Lung (tissue), 12 donors: ENCODE measurements around the gene APOO. TPM values are rescaled to one million over a fixed set of nuclear protein-coding genes. Genes with fewer than 3 reads are reported as not detected.

Experiments
- ATAC-seq: fragments of 200-7000 bp; cut with Tn5 transposase; one replicate; pipeline ENCODE4 v1.9.1; 2020; ENCODE audit warnings: moderate number of reproducible peaks; ENCODE audit not compliant: insufficient read depth, low FRiP score
- DNase-seq, 3 donors: peaks; one replicate each; pipeline ENCODE4 v3.0.0-alpha.2; 2013 to 2017
- H3K27ac ChIP-seq, 2 donors: one replicate each; pipeline ENCODE4 v1.5.1; 2013; ENCODE audit warnings: mild to moderate bottlenecking in 2 of 2, moderate library complexity in 2 of 2, control low read depth in 1 of 2, inconsistent platforms in 1 of 2, low read depth in 1 of 2, low read length in 1 of 2
- H3K27me3 ChIP-seq, 3 donors: one replicate each; pipeline ENCODE4 v1.5.1; 2013; ENCODE audit warnings: low read length in 2 of 3; ENCODE audit not compliant: control insufficient read depth in 3 of 3, insufficient read depth in 3 of 3
- H3K36me3 ChIP-seq, 4 donors: one replicate each; pipeline ENCODE4 v1.5.1; 2013; ENCODE audit warnings: low read length in 4 of 4, mild to moderate bottlenecking in 1 of 4, moderate library complexity in 1 of 4; ENCODE audit not compliant: control insufficient read depth in 4 of 4, insufficient read depth in 4 of 4
- H3K4me1 ChIP-seq, 5 donors: one replicate each; pipeline ENCODE4 v1.5.1; 2013; ENCODE audit warnings: low read length in 5 of 5, mild to moderate bottlenecking in 2 of 5, moderate library complexity in 1 of 5; ENCODE audit not compliant: control insufficient read depth in 5 of 5, insufficient read depth in 5 of 5
- H3K4me3 ChIP-seq: one replicate; pipeline ENCODE4 v1.5.1; 2013; ENCODE audit warnings: mild to moderate bottlenecking, control low read depth, moderate library complexity
- H3K9ac ChIP-seq, 2 donors: one replicate each; pipeline ENCODE4 v1.5.1; 2013; ENCODE audit warnings: low read length in 2 of 2, control low read depth in 1 of 2; ENCODE audit not compliant: insufficient read depth in 1 of 2
- H3K9me3 ChIP-seq, 4 donors: one replicate each; pipeline ENCODE4 v1.5.1; 2013; ENCODE audit warnings: low read length in 3 of 4, mild to moderate bottlenecking in 1 of 4, moderate library complexity in 1 of 4; ENCODE audit not compliant: control insufficient read depth in 4 of 4, insufficient read depth in 3 of 4
- CTCF ChIP-seq: IDR thresholded peaks from 2 replicates; pipeline ENCODE4 v1.5.1; 2012; ENCODE audit warnings: mild to moderate bottlenecking; ENCODE audit errors: control extremely low read depth, extremely low read depth
- WGBS, 2 donors: extraction: QIAGEN DNeasy Blood & Tissue Kit; methylation state at CpG; one replicate each; pipeline ENCODE4 v1.1.7; 2013; 5-methylcytosine and 5-hydroxymethylcytosine counted together
- polyA plus RNA-seq, 2 donors: library from polyadenylated mRNA; stranded (reverse); fragments of 200-250 nt; gene quantifications; one replicate each; pipeline ENCODE4 v1.2.1, GENCODE V29; 2013
- total RNA-seq, 2 donors: library from RNA; depleted of rRNA in 1 of 2; stranded (reverse); fragments of >200 nt in 1 of 2; gene quantifications; one replicate each; pipeline ENCODE4 v1.2.1, GENCODE V29; 2014 to 2021
- donor health status: control.
- donor health status: control.
- donor health status: Bipolar disorder and iron deficiency.
- donor health status: healthy.
- donor health status: DM: yes; HTN: yes; CAD: no.

Gene APOO
- total and polyA plus RNA-seq, 4 donors = 8.9 to 25.0 (median 22.6) TPM

GRCh38 chrX:23804578-23804977 lies 103.2 kb downstream of the APOO start:
- peaks cover 0 to 11% (median 8%) of the 10 kb centered on the region in 5 donors for H3K4me1 ChIP-seq
- ATAC-seq = no peak
- WGBS, 2 donors = 76 to 91% methylated on average over 3 of the region's 3 CpGs
- peaks cover 0 to 4% (median 0%) of the 10 kb centered on the region in 3 donors for H3K27me3 ChIP-seq
- TF ChIP-seq CTCF = no peak
- H3K4me3 ChIP-seq = no peak overlapping the region
- no peaks in the 10 kb centered on the region for H3K9me3 ChIP-seq
- no peak overlapping the region for H3K9ac ChIP-seq
- H3K36me3 ChIP-seq = no peaks in the 10 kb centered on the region
- no peak for DNase-seq
- peak overlapping the region in 1 of 2 donors; percentile 70 for H3K27ac ChIP-seq

DNA sequence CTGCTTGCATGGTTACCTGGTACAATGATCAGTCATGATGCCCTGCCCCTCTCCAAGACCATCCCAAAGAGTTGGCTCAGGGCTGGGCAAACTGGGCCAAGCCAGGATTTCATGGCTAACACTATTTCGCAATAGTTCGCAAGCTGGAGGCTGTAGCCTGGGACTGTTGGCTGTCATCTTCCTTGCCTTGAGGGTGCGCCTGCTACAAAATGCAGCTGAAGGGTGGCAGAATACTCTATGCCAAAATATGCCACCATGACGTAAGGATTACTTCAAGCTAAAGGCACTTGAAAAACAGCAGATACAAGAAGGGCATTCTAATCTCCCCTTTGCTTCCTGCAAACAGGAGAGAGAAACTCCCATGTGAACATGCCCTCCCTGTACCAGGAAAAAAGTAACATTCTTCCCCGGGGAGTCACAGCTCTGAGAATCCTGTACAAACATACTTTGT lies 103.8 kb downstream of the APOO start:
- no peaks in the 10 kb centered on the region for H3K9me3 ChIP-seq
- peaks cover 0 to 4% (median 0%) of the 10 kb centered on the region in 3 donors for H3K27me3 ChIP-seq
- no peaks in the 10 kb centered on the region for H3K36me3 ChIP-seq
- no peak overlapping the region for H3K9ac ChIP-seq
- WGBS, 2 donors = 48 to 56% methylated on average over 5 of the region's 5 CpGs
- DNase-seq (peak in 2 of 3 donors; percentile 46 to 57), ATAC-seq (peak; percentile 69)
- peaks cover 0 to 11% (median 8%) of the 10 kb centered on the region in 5 donors for H3K4me1 ChIP-seq
- no peak overlapping the region for H3K4me3 ChIP-seq
- no peak for TF ChIP-seq CTCF
- H3K27ac ChIP-seq = peak overlapping the region; percentile 70 to 79

DNA sequence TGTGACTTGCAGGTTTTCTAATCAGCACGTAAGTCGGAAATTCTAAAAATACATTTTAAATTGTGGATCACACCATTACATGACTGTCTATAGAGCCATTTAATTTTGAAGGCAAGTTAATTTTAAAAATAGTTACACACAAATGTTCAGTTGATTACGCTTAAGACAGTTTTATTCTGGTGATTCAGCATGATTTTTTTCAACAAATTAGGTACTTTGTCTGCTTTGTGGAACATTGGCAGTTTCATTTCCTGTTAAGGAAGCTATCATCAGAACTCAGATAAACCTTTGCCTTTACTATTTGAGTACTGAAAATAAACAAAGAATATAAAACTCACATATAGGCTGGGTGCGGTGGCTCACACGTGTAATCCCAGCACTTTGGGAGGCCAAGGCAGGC lies 105.3 kb downstream of the APOO start:
- no peak overlapping the region for H3K4me3 ChIP-seq
- H3K4me1 ChIP-seq = peaks cover 0 to 18% (median 7%) of the 10 kb centered on the region in 5 donors
- ATAC-seq (no peak), DNase-seq (no peak)
- no peaks in the 10 kb centered on the region for H3K9me3 ChIP-seq
- peaks cover 0 to 4% (median 0%) of the 10 kb centered on the region in 3 donors for H3K27me3 ChIP-seq
- H3K27ac ChIP-seq = no peak overlapping the region
- H3K9ac ChIP-seq = no peak overlapping the region
- TF ChIP-seq CTCF = no peak
- H3K36me3 ChIP-seq = no peaks in the 10 kb centered on the region
- WGBS, 2 donors = 54 to 71% methylated on average over 5 of the region's 5 CpGs
